Body of pancreas (tissue), 4 donors: ENCODE measurements around the gene CLEC4C. TPM values are rescaled to one million over a fixed set of nuclear protein-coding genes. Genes with fewer than 3 reads are reported as not detected.
"Not testable (repeated sequence)": the region's sequence is repeated elsewhere in the genome, so short reads cannot be mapped to it uniquely, and the experiment has no call there.

Experiments used
- ATAC-seq: fragments of 150-250 bp; one replicate; pipeline ENCODE4 v1.9.1; 2016
- DNase-seq, 4 donors: peaks; one replicate each; pipeline ENCODE4 v3.0.0-alpha.2; 2019
- H3K27ac ChIP-seq, 4 donors: fragments of 200-600 bp; sonication (generic); 1 replicate in 3 of 4; 2 replicates in 1 of 4; pipeline versions ENCODE4 v1.5.1 to v1.6.1; 2016 to 2019; ENCODE audit warnings: mild to moderate bottlenecking in 1 of 4, mixed read lengths in 1 of 4, moderate library complexity in 1 of 4
- H3K27me3 ChIP-seq, 2 donors: fragments of 200-600 bp; sonication (generic); one replicate each; pipeline ENCODE4 v1.6.0; 2016; ENCODE audit warnings: mild to moderate bottlenecking in 1 of 2
- H3K36me3 ChIP-seq, 2 donors: fragments of 200-600 bp; sonication (generic); replicated peaks in 1 of 2; 2 replicates each; pipeline ENCODE4 v1.5.1; 2016; ENCODE audit warnings: low read depth in 2 of 2; ENCODE audit not compliant: insufficient read depth in 1 of 2
- H3K4me1 ChIP-seq: fragments of 200-600 bp; sonication (generic); one replicate; pipeline ENCODE4 v1.6.0; 2016
- H3K4me3 ChIP-seq, 2 donors: fragments of 200-600 bp; sonication (generic); 1 replicate in 1 of 2; 2 replicates in 1 of 2; pipeline ENCODE4 v1.5.1; 2016 to 2019
- H3K9me3 ChIP-seq, 3 donors: fragments of 200-600 bp; sonication (generic); 1 replicate in 2 of 3; 2 replicates in 1 of 3; pipeline ENCODE4 v1.5.1; 2016
- POLR2A ChIP-seq, 3 donors: fragments of 450-650 bp; IDR thresholded peaks; one replicate each; pipeline ENCODE4 v1.6.1; 2016; ENCODE audit warnings: antibody characterized with exemption in 3 of 3, mild to moderate bottlenecking in 2 of 3
- WGBS, 2 donors: methylation state at CpG; one replicate each; pipeline ENCODE4 v1.1.5; 2017; 5-methylcytosine and 5-hydroxymethylcytosine counted together
- intact Hi-C: fragments of 100-400 bp; cut with DNase I; formaldehyde crosslinking; loops from one replicate; pipeline ENCODE4 v1.15.1; 2023
- total RNA-seq, 2 donors: library from RNA; depleted of rRNA; stranded (reverse); fragments of >200 nt; gene quantifications; one replicate each; pipeline ENCODE4 v1.1.0, GENCODE V29; 2016
- TF ChIP-seq, protein P1 (sequence below), 7 experiments: fragments of 450-650 bp in 4 of 7; fragments of 200-600 bp in 3 of 7; sonication (generic) in 3 of 7; IDR thresholded peaks; one replicate each; pipeline ENCODE4 v1.5.1; 2016 to 2019; ENCODE audit warnings: antibody characterized with exemption in 7 of 7

Gene CLEC4C
- total RNA-seq, 2 donors from 2014 or later: not detected

DNA sequence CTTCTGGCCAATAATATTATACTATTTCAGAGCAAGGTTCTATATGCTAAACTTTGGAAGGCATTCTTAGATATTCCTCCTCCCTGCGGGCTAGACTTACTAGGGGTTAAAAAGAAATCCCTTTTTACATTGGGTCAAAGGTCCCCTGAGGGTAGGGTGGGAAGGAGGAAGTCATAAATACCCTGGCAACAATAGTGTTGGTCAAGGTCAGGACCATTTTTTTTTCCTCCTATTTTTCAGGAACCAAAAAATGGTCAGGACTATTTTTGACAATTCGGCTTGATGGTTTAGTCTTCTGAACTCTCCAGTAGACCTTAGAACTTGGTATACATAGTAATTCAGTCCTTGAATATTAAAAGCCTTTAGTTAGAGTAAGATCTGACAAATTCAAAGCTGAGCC lies 37.5 kb upstream of the CLEC4C start:
- Histone ChIP-seq H3K9me3 (no peaks in the 10 kb centered on the region), H3K4me3 (no peak overlapping the region), H3K27ac (no peak overlapping the region), H3K27me3 (no peaks in the 10 kb centered on the region), H3K36me3 (no peaks in the 10 kb centered on the region), H3K4me1 (peaks cover 5% of the 10 kb centered on the region)
- no peak for DNase-seq
- 52 to 61% methylated on average over 2 of the region's 2 CpGs for WGBS, 2 donors
- no peak for ATAC-seq
- TF ChIP-seq, protein P1, sequence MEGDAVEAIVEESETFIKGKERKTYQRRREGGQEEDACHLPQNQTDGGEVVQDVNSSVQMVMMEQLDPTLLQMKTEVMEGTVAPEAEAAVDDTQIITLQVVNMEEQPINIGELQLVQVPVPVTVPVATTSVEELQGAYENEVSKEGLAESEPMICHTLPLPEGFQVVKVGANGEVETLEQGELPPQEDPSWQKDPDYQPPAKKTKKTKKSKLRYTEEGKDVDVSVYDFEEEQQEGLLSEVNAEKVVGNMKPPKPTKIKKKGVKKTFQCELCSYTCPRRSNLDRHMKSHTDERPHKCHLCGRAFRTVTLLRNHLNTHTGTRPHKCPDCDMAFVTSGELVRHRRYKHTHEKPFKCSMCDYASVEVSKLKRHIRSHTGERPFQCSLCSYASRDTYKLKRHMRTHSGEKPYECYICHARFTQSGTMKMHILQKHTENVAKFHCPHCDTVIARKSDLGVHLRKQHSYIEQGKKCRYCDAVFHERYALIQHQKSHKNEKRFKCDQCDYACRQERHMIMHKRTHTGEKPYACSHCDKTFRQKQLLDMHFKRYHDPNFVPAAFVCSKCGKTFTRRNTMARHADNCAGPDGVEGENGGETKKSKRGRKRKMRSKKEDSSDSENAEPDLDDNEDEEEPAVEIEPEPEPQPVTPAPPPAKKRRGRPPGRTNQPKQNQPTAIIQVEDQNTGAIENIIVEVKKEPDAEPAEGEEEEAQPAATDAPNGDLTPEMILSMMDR (IDR thresholded peaks at IDR 0.05): no peak
- TF ChIP-seq POLR2A (IDR thresholded peaks at IDR 0.05): no peak
- intact Hi-C loops: no loop called here

DNA sequence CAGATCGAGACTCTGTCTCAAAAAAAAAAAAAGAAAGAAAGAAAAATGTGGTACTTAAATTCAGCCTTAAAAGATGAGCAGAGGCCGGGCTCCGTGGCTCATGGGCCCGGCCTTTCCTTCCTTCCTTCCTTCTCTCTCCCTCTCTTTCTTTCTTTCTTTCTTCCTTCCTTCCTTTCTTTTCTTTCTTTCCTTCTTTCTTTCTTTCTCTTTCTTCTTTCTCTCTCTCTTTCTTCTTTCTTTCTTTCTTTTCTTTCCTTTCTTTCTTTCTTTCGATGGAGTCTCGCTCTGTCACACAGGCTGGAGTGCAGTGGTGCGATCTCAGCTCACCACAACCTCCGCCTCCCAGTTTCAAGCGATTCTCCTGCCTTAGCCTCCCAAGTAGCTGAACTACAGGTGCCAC lies 36.3 kb upstream of the CLEC4C start:
- ATAC-seq, H3K4me3 ChIP-seq, intact Hi-C loops, H3K36me3 ChIP-seq, H3K4me1 ChIP-seq, DNase-seq, H3K27ac ChIP-seq, H3K27me3 ChIP-seq, H3K9me3 ChIP-seq: not testable (repeated sequence)
- WGBS, 2 donors: 87 to 96% methylated on average over 9 of the region's 9 CpGs

DNA sequence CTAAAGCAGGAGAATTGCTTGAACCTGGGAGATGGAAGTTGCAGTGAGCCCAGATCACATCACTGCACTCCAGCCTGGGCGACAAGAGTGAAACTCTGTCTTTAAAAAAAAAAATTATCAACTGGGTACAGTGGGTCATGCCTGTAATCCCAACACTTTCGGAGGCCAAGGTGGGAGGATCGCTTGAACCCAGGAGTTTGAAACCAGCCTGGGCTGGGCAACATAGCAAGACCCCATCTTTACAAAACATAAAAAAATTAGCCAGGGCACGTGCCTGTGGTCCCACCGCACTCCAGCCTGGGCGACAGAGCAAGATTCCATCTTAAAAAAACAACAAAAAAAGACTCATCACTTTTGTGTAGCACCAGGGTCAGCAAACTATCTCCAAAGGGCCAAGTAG lies 34.9 kb upstream of the CLEC4C start:
- 86 to 90% methylated on average over 6 of the region's 6 CpGs for WGBS, 2 donors
- no peak for TF ChIP-seq POLR2A (IDR thresholded peaks at IDR 0.05)
- TF ChIP-seq, protein P1 (IDR thresholded peaks at IDR 0.05): no peak
- ATAC-seq: no peak

DNA sequence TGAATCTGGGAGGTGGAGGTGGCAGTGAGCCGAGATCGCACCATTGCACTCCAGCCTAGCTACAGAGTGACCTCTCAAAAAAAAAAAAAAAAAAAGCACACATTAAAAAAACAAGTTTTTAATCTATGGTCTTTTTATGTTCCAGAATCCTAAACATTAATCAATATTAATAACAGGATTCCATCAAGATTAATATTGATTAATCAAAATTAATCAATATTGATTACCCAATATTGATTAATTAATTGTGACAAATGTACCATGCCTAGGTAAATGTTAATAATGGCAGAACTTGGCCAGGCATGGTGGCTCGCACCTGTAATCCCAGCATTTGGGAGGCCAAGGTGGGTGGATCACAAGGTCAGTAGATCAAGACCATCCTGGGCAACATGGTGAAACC lies 34.1 kb upstream of the CLEC4C start:
- no peak for ATAC-seq
- Histone ChIP-seq H3K9me3 (no peaks in the 10 kb centered on the region), H3K27ac (no peak overlapping the region), H3K4me1 (no peaks in the 10 kb centered on the region), H3K27me3 (no peaks in the 10 kb centered on the region), H3K36me3 (no peaks in the 10 kb centered on the region), H3K4me3 (no peak overlapping the region)
- TF ChIP-seq POLR2A (IDR thresholded peaks at IDR 0.05): no peak
- TF ChIP-seq, protein P1 (IDR thresholded peaks at IDR 0.05): no peak
- intact Hi-C loops: no loop called here
- 61 to 76% methylated on average over 3 of the region's 3 CpGs for WGBS, 2 donors
- no peak for DNase-seq

More for the DNA sequence above, 34.9 kb upstream of the CLEC4C start:
- no peak overlapping the region for H3K4me3 ChIP-seq
- no peaks in the 10 kb centered on the region for H3K4me1 ChIP-seq
- H3K27ac ChIP-seq: no peak overlapping the region
- no peaks in the 10 kb centered on the region for H3K27me3 ChIP-seq
- intact Hi-C loops: no loop called here
- H3K9me3 ChIP-seq: no peaks in the 10 kb centered on the region
- no peaks in the 10 kb centered on the region for H3K36me3 ChIP-seq
- no peak for DNase-seq

DNA sequence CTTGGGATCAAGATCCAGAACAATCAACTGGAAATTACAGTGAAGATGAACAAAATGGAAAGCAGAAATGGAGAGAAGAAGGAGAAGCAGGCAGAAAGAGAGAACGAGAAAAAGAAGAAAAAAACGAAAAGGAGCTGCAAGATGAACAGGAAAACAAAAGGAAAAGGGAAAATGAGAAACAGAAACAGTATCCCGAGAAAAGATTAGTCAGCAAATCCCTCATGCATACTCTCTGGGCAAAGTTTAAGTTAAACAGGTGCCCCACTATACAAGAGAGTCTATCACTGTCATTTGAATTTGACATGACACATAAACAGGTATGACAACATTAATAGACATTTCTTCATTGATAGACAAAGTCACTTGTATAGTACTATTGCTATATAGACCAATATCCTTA lies 22.8 kb upstream of the CLEC4C start:
- DNase-seq: no peak
- intact Hi-C loops: no loop called here

More for the DNA sequence above, 22.8 kb upstream of the CLEC4C start:
- 40 to 53% methylated on average over 3 of the region's 3 CpGs for WGBS, 2 donors
- no peaks in the 10 kb centered on the region for H3K9me3 ChIP-seq
- no peak overlapping the region for H3K4me3 ChIP-seq
- ATAC-seq: no peak
- no peak overlapping the region for H3K27ac ChIP-seq
- H3K36me3 ChIP-seq: no peaks in the 10 kb centered on the region
- no peaks in the 10 kb centered on the region for H3K4me1 ChIP-seq
- TF ChIP-seq POLR2A (IDR thresholded peaks at IDR 0.05): no peak
- TF ChIP-seq, protein P1 (IDR thresholded peaks at IDR 0.05): no peak
- H3K27me3 ChIP-seq: no peaks in the 10 kb centered on the region
